ENCODE results near the gene KIF21B.

The KIF21B gene, protein sequence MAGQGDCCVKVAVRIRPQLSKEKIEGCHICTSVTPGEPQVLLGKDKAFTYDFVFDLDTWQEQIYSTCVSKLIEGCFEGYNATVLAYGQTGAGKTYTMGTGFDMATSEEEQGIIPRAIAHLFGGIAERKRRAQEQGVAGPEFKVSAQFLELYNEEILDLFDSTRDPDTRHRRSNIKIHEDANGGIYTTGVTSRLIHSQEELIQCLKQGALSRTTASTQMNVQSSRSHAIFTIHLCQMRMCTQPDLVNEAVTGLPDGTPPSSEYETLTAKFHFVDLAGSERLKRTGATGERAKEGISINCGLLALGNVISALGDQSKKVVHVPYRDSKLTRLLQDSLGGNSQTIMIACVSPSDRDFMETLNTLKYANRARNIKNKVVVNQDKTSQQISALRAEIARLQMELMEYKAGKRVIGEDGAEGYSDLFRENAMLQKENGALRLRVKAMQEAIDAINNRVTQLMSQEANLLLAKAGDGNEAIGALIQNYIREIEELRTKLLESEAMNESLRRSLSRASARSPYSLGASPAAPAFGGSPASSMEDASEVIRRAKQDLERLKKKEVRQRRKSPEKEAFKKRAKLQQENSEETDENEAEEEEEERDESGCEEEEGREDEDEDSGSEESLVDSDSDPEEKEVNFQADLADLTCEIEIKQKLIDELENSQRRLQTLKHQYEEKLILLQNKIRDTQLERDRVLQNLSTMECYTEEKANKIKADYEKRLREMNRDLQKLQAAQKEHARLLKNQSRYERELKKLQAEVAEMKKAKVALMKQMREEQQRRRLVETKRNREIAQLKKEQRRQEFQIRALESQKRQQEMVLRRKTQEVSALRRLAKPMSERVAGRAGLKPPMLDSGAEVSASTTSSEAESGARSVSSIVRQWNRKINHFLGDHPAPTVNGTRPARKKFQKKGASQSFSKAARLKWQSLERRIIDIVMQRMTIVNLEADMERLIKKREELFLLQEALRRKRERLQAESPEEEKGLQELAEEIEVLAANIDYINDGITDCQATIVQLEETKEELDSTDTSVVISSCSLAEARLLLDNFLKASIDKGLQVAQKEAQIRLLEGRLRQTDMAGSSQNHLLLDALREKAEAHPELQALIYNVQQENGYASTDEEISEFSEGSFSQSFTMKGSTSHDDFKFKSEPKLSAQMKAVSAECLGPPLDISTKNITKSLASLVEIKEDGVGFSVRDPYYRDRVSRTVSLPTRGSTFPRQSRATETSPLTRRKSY (N-terminal part only)

DNA sequence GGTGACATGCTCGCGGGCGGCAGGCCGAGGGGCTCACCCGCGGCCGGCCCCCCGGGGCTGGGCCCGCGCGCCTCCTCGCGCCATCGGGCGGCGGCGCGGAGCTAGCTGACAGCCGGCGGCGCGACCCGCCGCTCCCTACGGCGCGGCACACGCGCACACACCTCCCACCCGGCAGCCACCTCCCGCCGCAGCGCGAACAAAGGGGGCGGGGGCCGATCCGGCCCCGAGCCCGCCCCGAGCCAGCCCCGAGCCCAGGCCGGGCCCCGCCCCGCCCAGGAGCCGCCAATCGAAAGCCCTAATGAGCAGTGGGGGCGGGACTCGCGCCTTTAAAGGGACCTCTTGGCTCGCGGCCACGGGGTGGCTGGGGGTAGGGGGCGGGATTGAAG, at the start of gene KIF21B:
KIF21B (minus strand) TSS at position 198 of the 386 bp plus-strand sequence. CDS start 331 bp downstream, outside the sequence.
- DNase-seq (ENCODE audit: low spot score), result peak; percentile 83

DNA sequence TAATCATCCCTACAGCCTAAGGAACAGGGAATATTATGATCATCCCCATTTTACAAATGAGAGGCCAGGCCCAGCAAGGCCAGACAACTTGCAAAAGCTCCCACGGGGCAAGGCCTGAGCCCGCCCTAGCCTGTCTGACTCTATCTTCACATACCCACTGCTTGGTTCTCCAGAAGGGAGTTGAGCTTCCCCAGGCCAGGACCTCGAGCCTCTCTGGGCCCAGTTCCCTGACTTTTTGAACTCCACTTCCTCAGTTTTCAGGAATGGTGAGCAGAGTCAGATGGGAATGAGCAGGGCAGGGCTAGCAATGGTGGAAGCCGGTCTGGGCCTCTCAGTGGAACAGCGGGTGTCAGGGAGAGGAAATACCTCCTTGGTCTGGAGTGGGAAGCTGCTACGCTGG, 49.4 kb upstream of the KIF21B start:
- DNase-seq (ENCODE audit: low spot score), result no peak

DNA sequence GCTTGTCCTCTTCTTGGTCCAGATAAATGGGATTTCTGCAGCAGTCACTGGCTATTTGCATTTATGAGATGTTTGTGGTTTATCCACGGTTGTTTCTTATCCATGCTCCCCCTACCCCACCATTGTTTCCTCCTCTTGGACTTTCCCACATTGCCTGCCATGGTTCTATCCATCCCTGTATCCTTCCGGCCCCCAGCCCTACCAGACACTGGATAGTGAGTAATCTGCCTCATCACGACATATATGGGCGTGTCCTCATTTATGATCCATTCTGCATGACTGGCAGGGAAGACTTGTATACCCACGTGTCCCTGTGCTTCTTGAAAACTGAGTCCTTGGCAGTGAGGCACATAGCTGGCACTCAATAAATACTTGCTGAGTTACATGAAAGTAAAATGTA, 48.6 kb upstream of the KIF21B start:
- DNase-seq (ENCODE audit: low spot score), result no peak

DNA sequence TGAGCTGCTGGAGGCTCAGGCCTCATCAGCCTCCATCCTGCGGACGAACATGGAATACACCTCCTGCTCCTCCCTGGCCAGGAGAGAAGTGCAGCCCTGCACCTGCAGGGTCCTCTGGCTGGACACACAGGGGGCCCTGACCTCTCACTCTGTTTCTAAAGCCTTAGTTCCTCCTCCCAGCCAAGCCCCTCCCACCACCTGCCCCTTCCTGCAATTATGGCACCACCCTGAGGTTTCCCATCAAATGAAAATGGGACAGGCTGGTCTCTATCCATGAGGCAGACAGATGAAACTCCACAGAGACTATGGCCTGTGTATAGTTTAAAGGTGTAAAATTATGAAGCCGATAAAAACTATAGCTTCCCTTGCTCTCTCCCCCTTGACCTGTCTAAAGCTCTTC, 46.1 kb upstream of the KIF21B start:
- no peak for DNase-seq (ENCODE audit: low spot score)

DNA sequence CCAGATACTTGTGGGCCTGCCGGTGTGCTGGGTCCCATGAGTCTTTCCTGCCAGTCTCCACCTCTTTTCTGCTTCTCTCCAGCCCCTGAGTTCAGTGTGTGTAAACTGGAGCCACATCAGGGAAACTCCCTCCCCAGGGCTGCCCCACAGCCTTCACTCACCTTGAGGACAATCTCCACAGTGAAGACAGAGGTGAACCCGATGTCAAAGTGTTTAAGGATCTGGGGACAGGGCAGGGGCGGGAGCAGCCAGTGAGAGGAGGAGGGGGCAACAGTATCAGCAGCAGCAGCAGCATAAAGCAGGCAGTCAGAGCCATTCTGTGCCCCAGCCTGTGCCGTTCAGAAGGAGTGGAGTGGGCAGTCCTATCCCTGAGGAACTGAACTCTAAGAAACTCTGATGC, 45.5 kb upstream of the KIF21B start:
- no peak for DNase-seq (ENCODE audit: low spot score)

DNA sequence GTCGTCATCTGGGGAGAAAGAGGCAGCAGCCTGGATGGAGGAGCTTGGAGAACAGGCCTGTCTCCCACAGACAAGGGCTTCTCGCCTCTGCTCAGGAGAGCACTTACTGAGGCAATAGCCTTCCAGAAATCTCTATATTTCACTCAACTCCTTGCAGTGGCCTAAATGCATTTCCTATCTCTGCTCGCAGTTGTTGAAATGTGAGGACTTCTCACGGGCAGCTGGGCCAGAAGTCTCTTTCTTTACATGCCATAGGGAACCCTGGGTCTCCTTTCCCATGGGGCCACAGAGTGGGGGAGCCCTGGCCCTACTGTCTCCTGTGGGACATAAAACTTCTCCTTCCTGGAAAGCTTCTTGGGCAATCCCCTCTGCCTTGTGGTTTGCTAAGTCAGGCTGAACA, 43.5 kb upstream of the KIF21B start:
- DNase-seq (ENCODE audit: low spot score), result no peak

DNA sequence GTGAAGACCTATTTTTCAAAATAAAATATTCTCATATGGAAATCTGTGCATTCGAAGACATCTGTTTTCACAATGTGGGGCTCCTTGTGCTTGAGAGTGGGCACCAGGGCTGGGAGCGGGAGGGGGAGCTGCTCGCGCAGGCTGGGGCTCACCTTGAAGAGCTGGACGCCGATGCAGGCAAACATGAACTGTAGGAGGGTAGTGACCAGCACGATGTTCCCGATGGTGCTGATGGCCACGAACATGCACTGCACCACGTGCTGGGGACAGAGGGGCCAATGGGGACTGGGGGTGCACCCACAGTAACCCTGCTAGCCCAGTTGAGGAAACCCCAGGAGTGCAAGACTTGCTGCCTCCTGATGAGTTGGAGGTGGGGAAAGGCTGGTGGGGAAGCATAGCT, 42.2 kb upstream of the KIF21B start:
- no peak for DNase-seq (ENCODE audit: low spot score)

DNA sequence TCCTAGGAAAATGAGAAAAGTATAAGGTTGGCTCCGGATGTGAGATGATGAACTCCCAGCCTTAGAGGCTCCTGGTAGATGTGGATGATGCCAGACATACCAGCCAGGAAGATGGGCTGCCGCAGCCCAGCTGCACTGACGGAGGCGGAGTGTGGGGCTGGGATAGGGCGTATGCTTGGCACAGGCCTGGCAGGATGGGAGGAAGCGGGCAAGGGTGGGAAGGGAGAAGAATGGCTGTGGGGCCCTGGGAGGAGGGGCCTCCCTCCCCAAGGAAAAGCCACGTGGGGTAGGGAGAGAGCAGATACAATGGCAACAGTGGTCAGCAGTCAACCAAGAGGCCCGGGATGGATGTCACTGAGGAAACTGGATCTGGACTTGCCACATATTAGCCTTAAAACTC, 41.3 kb upstream of the KIF21B start:
- no peak for DNase-seq (ENCODE audit: low spot score)

DNA sequence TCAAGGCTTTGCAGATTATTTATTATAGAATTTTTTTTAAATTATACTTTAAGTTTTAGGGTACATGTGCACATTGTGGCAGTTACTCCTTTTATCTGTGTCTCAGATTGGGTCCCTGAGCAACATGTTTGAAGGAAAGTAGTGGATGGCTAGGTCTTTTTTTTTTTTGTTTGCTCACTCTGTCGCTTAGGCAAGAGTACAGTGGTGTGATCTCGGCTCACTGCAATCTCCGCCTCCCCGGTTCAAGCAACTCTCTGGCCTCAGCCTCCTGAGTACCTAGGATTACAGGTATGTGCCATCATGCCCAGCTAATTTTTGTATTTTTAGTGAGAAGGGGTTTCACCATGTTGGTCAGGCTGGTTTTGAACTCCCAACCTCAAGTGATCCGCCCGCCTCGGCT, 39.6 kb upstream of the KIF21B start:
- DNase-seq (ENCODE audit: low spot score), result no peak

DNA sequence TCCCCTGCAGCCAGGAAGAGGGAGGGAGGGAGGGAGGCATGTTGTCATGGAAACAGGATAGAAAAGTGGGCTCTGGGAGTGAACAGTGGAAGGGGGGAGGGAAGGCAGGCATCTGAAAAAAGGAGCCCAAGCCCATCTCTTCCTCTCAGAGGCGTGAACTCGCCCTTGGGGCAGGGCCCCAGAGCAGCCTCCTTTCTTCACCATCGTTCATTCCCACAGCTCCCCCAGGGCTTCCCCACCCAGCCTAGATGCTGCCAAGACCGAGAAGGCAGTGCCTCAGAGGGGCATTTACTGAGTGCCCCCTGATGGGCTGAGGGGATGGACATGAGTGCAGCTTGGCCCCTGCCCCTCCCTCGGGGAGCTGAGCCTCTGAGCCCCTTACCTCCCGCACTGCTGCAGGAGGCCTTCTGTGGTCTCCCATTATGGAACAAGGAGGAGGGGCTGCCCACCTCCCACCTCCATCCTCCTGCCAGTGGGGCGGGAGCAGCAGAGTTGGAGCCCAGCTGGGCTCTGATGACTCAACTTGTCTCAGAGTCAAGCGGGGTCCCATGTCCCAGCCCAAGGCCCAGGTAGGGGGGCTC, 39.1 kb upstream of the KIF21B start:
- DNase-seq (ENCODE audit: low spot score), result no peak

DNA sequence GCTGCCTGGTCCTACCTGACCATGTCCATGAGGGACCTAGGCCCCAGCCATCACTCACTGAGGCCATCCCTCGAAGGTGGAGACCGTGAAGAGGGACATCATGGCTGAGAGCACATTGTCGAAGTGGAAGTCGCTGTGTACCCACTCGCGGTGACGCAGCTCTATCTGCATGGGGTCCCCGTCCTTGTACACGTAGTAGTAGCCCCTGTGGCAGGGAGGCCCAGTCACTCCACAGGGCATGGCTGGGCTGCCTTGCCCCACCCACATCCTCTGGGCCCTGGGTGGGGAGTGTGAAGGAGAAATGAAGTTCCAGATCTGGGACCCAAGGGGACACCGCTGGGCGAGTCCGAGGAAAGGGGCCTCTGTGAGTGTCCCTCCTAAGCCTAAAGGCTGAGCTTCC, 38.4 kb upstream of the KIF21B start:
- no peak for DNase-seq (ENCODE audit: low spot score)

DNA sequence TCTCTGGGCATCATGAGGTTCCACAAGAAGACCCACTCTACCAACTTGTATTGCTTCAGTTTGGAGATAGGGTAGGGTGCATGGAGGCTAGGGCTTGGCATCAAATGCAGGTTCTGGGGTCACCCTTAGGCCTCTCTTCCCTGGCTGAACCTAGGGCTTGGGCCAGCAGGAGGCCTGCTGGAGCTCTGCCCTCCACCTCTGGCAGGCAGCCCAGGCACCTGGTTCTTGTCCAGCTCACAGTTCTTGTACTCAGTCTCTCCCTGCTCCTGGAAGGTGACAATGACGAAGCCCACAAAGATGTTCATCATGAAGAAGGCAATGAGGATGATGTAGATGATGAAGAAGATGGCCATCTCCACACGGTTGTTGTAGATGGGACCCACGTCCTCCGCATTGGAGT, 37.5 kb upstream of the KIF21B start:
- no peak for DNase-seq (ENCODE audit: low spot score)

DNA sequence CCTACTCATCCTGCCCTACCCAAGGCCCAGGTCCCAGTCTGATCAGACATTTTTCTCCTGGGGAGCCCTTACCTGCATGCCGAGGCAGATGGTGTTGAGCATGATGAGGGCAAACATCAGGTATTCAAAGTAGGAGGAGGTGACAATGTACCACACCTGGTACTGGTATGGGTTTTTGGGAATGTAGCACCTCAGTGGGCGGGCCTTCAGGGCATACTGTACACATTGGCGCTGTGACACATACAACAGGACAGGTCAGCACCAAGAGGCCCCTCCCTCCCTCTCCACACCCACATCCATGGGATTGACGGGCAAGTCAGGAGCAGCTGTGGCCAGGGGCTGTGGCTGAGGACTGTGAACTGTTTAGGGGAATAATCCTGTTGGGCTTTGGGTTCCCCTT, 37.1 kb upstream of the KIF21B start:
- DNase-seq (ENCODE audit: low spot score), result no peak

DNA sequence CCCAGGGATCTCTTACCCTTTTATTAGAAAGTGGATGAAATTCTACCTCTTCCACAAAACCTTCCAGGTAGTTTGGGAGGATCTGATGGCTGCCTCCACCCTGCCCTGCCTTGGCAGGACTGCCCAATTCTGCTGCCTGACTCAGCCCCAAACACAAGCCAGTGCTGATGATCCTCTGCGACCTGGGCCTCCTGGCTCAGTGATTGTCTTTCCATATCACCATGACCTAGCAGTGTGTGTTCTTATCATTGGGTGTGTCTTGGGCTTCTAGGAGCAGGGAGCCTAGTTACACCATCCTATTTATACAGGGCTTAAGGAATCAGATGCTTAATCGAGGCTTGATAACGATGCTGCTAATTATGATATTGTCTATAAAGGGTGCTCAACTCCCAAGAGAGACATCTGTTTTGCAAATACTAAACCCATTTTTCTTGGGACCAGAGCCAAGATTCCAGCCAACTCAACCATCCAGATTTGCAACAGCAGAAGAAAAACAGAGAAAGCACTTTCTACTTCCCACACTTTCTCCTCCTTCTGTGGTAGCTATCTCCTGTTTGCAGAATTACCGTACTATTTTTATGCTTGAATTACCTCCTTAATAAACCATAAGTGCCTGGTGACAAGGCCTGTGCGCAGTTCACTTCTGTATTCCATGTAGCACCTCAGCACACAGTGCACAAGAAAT, 36.5 kb upstream of the KIF21B start:
- no peak for DNase-seq (ENCODE audit: low spot score)

DNA sequence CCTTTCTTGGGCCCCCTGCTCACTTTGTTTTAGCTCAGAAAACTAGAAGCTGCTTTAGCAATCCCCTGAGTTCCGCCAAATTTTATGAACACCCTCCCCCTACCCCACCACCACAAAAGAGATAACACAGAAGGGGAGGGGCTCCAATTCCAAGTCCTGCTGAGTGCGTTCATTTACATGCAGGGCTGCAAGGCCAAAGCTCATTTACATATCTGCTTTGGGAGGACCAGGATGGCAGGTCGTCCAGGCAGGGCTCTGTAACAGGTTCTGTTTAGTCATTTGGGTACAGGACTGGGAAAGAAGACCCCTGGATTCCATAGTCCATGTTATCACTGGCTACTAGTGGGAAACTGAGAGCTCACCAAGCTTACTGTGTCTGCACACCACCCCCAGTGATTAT, 35.9 kb upstream of the KIF21B start:
- no peak for DNase-seq (ENCODE audit: low spot score)

DNA sequence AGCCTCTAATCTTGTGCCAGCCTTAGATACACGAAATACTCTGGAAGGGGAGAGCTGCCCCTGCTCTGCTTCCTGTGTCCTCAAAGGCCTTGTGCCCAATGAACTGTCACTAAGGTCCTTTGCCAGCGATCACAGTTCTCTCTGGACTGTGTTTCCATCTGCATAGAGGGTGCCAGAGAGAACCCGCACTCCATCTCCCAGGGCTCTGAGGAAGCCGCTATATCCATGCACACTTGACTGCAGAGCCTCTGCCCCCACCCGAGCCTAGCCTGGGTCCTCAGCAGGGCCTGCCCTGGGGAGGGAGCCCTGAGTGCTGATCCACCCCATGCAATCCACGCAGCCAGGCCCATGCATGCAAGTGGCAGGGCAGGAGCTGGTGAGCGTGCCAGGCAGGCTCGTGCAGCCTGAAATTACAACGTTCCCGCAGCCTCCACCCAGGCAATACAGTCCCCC, 30.6 kb upstream of the KIF21B start:
- DNase-seq (ENCODE audit: low spot score), result no peak

DNA sequence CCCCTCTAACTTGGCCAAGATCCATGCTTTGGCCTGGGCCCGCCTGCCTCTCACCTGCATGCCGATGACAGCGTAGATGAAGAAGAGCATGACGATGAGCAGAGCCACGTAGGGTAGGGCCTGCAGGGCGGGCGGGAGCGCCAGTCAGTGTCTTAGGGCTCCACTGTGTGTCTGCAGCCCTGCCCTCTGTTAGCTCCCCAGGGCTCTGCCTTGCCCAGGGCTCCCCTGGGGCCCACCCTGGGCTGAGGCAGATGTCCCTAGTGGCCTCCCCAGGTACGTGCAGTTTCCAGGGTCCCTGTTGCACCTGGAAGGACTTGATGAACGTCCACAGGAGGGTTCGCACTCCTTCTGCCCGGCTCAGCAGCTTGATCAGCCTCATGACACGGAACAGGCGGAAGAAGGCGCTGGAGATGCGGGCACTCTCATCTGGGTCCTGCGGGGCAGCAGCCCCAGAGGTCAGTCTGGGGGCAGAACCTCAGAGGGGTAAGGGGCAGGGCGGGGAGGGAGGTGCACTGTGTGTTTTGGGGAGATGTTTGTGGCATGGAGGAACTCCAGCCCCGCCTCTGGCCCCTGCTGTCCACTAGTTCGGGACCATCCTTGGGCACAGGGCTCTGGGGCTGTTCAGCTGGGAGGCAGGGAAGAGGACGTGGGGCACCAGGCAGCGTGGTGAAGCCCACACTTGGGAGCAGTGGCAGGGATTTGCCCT, 29.8 kb upstream of the KIF21B start:
- DNase-seq (ENCODE audit: low spot score), result no peak

DNA sequence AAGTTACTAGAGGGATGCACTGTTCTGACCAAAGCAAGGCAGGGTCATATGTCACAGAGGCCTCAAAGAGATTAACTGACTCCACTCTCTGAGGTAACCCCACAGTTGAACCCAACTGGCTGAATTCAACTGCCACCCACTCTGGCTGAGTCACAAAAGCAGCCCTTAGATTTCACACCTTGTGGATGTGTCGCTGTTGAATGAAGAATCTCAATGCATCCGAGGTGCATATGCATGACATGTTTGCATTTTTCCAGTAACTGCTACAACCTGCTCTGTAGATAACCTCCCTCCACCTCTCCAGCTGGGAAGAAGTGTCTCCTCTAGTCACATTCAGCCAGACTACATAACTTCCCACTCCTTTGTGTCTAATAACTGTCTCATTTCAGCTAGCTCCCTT, 27.9 kb upstream of the KIF21B start:
- DNase-seq (ENCODE audit: low spot score), result no peak

DNA sequence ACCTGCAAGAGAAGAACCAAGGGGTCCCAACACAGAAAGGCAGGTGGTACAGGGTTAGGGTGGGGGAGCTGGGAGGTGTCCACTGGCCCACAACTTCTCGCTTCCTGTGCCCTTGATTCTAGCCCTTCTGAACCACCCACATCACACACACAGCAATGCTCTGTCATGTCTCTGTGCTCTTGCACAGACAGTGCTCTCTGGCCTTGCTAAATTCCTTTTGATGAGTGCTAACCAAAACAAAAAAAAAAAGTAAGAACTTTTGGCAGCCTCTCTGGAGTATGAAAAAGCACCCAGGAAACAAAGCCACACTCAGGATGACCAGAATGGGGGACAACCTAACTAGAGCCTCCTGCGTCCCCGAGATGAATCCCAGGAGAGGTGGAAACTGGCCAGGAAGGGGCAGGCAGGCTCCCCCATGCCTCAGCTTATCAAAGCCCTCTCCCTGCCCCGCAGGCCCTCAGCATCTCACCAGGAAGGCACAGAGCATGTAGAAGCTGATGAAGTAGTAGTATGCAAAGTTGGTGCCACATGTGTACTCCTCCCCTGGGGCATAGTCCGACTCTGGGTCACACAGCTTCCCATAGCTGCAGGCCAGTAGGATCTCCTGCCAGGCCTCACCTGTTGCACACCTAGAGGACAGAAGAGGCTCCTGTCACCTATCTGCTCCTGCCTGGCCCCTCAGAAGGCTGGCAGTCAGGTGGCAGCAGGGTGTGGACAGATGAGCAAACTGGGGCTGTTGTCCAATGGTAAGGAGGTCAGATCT, 27.2 kb upstream of the KIF21B start:
- DNase-seq (ENCODE audit: low spot score), result peak; percentile 52

DNA sequence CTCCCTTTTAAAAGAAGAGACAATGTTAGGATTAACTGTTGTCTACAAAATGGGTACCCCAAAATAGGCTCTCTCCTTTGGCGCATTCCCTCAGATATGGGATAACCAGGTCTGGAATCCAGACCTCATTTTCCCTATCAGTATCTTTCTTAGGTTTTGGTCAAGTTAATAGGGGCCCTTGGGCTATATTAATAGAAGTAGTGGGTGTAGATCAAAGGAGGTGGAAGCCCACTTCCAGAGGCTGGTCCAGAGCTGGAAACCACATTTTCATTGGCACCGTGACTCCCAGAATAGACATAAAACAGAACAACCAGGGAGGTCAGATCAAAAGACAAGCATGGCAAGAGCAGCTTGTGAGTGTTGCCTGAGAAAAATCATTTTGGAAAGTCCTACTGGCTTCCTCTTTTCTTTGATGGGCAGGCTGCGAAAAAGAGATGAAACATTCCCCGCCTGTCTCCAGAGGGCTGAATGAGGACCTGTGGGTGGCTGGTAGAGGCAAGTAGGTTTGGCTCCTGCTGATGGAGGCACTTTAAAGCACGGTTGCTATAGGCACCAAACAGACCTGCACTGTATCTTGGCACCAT, 25.8 kb upstream of the KIF21B start:
- DNase-seq (ENCODE audit: low spot score), result no peak

Measured in AG08395 (cell line).